Fibroblast of the aortic adventitia (primary cell): ENCODE results near the gene CD180. TPM values are rescaled to one million over a fixed set of nuclear protein-coding genes. Genes with fewer than 3 reads are reported as not detected.

Experiments used
- DNase-seq: peaks from one replicate; pipeline ENCODE4 v3.0.0-alpha.2; 2010; ENCODE audit warnings: low read depth
- H3K4me3 ChIP-seq: 2 replicates; pipeline ENCODE4 v1.5.1; 2011; ENCODE audit warnings: low read depth, mild to moderate bottlenecking, control low read depth, low read length, moderate library complexity
- CTCF ChIP-seq: IDR thresholded peaks from 2 replicates; pipeline ENCODE4 v1.5.1; 2011; ENCODE audit warnings: mild to moderate bottlenecking, low read length, control low read depth, inconsistent platforms; ENCODE audit not compliant: insufficient read depth
- total RNA-seq: library from RNA; depleted of rRNA; stranded (reverse); fragments of >200 nt; gene quantifications from 2 replicates; pipeline ENCODE4 v1.2.3, GENCODE V29; 2012; ENCODE audit warnings: low replicate concordance

Gene CD180
- 0.09 and 0.16 TPM in 2 replicates for total RNA-seq

GRCh38 chr5:67196537-67197059 lies at the start of gene CD180:
Gene CD180, minus strand, starts transcription at chr5:67196799. Its CDS starts 158 bp downstream, at chr5:67196641.
- peak; percentile 59 for DNase-seq
- no peak for TF ChIP-seq CTCF
- H3K4me3 ChIP-seq: no peak within 1 kb of the TSS

GRCh38 chr5:67246108-67246507 lies 49.5 kb upstream of the CD180 start:
- peak; percentile 94 for DNase-seq
- no peak overlapping the region for H3K4me3 ChIP-seq
- peak; percentile 48 for TF ChIP-seq CTCF

DNA sequence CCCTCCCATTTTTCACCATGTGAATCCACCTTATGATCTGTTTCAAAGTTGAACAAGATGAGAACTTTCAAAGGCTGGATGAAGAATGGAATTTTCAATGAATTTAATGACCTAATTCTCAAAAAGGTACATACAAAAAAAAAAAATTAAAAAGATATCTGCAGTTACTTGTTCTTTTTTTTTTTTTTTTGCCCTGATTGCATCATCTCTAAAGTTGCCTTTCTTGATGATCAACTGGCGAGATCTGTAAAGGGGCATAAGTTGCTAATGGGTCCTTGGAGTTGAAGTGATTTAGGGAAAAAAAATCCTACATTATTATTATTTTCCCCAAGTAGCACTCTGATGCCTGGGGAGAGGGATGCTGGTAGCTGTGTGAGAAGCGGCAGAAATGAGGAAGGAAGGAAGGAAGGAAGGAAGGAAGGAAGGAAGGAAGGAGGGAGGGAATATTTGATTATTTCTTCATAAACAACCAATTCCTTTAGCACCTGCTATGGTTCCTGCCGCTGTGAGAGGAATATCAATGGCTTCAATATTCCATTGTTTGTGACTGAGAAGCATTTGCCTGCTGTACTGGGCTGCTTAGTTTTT lies 48.8 kb upstream of the CD180 start:
- TF ChIP-seq CTCF: no peak
- no peak overlapping the region for H3K4me3 ChIP-seq
- no peak for DNase-seq

DNA sequence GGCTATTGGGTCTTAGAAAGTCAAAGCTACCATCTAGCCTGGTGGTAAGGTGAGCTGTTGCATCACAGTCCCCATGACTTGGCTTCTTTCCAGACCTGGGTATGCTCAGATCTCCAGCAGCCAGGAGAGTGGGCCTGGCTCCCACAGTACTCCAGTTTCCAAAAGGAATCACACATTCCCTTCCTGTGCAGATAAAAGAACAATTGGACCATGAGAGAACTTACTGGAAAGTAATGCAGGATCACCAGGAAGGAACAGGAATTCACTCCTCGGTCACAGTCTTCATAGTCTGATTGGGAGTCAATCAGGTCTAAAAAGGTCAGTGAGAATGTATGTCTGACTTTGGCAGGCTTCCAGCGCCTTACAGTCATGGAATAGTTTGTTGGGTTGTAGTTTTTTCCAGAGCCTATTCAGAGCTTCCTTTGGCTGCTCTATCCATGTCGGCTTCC lies 47.8 kb upstream of the CD180 start:
- no peak for TF ChIP-seq CTCF
- peak; percentile 61 for DNase-seq
- no peak overlapping the region for H3K4me3 ChIP-seq

DNA sequence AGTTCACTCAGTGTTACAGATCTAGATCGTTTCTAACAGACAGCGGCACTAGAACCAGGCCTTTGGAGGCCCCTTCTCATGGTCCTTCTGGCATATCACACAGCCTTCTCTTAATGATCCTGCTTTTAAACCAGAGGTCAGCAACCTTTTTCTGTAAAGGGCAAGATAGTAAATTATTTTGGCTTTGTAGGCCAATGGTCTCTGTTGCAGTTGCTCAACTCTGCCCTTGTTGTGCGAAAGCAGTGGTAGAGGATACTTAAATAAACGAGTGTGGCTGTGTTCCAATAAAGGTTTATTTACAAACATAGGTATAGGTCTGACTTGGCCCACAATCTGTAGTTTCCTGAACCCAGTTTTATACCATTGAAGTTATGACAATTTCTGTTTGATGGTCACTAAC lies 47.3 kb upstream of the CD180 start:
- TF ChIP-seq CTCF: no peak
- DNase-seq: no peak
- H3K4me3 ChIP-seq: no peak overlapping the region

DNA sequence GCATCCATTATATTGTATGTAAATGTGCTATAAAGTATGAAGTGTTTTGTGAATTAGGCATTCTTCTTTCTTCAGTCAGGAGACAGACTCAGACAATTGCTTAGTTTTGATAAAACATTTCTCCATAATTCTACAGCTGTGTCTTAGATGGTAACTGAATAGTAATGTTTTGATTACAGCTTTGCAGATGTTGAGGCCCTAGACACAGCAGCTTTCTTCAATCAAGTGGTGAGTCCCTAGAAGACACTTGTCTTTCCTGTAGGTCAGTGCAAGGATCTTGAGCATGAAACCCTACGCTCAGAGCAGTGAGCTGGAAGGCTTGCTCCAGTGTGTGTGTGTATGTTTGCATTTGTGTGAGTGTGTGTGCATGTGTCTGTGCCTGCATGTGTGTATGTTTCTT lies 46.8 kb upstream of the CD180 start:
- no peak for TF ChIP-seq CTCF
- H3K4me3 ChIP-seq: no peak overlapping the region
- DNase-seq: no peak

DNA sequence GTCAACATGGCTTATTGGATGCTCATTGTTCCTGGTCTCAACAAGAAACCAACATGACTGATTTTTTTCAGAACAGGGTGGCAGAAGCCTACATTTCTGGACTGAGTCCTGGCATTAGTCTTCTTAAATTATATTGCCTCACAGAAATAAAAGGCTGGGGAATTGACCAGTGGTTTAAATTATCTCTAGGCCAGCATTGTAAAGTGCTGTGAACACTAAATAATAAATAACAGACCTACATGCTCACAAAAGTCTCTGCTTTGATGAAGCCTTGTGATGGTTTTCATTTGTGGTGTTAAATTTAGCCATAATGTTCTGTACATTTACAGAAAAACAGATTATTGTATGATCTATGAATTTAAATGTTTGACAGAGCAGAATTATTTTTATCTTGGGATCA lies 44.7 kb upstream of the CD180 start:
- no peak for TF ChIP-seq CTCF
- DNase-seq: no peak
- no peak overlapping the region for H3K4me3 ChIP-seq
